ENCODE measurements around the gene CASP14.

CASP14 gene

DNA sequence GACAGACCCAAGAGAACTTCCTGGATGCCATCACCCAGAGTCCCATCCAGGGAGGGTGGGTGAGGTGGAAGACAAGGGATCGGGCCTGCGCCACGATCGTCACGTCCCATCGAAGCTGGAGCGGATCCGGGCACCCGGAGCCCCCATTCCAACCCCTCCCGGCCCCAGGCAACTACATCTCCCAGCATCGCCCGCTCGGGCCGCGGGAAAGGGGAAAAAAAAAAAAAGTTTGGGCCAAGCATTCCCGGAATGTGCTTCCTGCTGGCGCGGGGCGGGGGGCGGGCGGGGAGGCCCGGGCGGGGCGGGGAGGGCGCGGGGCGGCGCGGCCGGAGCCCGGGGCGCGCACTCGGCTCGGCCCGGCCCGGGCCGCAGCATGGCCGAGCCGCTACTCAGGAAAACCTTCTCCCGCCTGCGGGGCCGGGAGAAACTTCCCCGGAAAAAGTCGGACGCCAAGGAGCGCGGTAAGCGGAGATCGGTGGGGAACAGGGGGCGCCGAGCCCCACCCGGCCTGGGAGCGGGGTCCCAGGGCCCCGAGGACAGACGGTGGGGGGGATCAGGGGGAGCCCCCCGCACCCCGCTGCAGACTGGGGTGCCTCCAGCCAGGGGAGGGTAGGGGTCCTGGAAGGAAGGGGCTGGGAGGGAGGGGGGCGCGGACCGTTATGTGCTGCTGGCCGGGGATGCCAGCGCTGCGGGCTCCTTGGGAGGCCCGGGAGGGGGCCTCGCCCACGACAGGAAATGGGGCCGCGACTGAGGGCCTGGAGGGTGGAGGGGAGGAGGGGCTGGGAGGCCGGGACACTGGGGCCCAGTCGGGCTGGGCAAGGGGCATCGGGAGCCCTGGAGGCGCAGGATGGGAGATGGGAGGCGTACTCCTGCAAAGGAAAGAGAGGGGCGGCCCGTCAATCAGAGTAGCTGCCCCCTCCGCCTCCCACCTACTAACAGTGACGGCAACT lies 58.1 kb downstream of the CASP14 start, which contains the start of gene SYDE1:
TSS of gene SYDE1 (plus strand) at position 341 of the 950 bp plus-strand sequence. CDS start at position 374, 33 bp downstream.
- no peak for DNase-seq (ENCODE audit: low read depth, low spot score)
- no peak within 1 kb of the TSS for H3K4me3 ChIP-seq (ENCODE audit: low read length)
